ENCODE data around the gene CISD1. TPM values are rescaled to one million over a fixed set of nuclear protein-coding genes. Genes with fewer than 3 reads are reported as not detected.

The CISD1 gene
- total and polyA plus RNA-seq, 10 of the 15 experiments (the other 5 are each of a cell fraction or from before 2014, with no cell fraction given), result 23.0 to 162 (median 58.5) TPM

- peaks cover 5% of the 10 kb centered on the region for H3K79me2 ChIP-seq (ENCODE audit: control insufficient read depth, insufficient read depth, low read length)
- intact Hi-C loops (cut with micrococcal nuclease; ENCODE audit: unreplicated experiment), result no loop called here
- H3K27me3 ChIP-seq (replicated peaks in 1 of 2; ENCODE audit: control insufficient read depth in 2 of 2, insufficient read depth in 2 of 2, low read length in 1 of 2), result peaks cover 0 to 3% of the 10 kb centered on the region in 2 experiments; a peak in 1 of 4 replicates
- no peak overlapping the region for H3K9ac ChIP-seq (ENCODE audit: control insufficient read depth, insufficient read depth, low read length)
- ChIA-PET RAD21 (ENCODE audit: unreplicated experiment) (no interaction called here), SMC1A (ENCODE audit: uncharacterized antibody, unreplicated experiment) (no interaction called here), POLR2A (no interaction called here), CTCF (interaction anchor here (1.0 kb wide), 1 partner anchor 39 kb away, joined by 3 read pairs; no protein-coding TSS in a partner anchor)
- in situ Hi-C loops (cut with MboI), result no loop called here
- H3K36me3 ChIP-seq (ENCODE audit: control insufficient read depth in 2 of 2, insufficient read depth in 2 of 2, low read length in 1 of 2), result no peaks in the 10 kb centered on the region
- no peaks in the 10 kb centered on the region for H4K20me1 ChIP-seq (ENCODE audit: control insufficient read depth, insufficient read depth)
- DNase-seq (ENCODE audit: low read depth, low spot score) (no peak), FAIRE-seq (no peak), ATAC-seq (no peak)
- H2AFZ ChIP-seq (ENCODE audit: control insufficient read depth, low read depth, low read length), result no peak overlapping the region
- H3K4me2 ChIP-seq (ENCODE audit: control insufficient read depth, insufficient read depth), result no peak overlapping the region
- no peak overlapping the region for H3K27ac ChIP-seq (ENCODE audit: control insufficient read depth, insufficient read depth)
- no peaks in the 10 kb centered on the region for H3K9me3 ChIP-seq (replicated peaks; ENCODE audit: control insufficient read depth, insufficient read depth, low read length)
- H3K4me3 ChIP-seq, result no peak overlapping the region
- BruUV-seq (replicated peaks), result no TSS peak
- H3K4me1 ChIP-seq (ENCODE audit: control insufficient read depth, insufficient read depth, low read length), result no peaks in the 10 kb centered on the region
- 80% methylated on average over 1 of the region's 1 CpG for WGBS (ENCODE audit: insufficient coverage, insufficient replicate concordance, low lambda C conversion rate, missing lambda C conversion rate)
- TF ChIP-seq IKZF2 (IDR thresholded peaks at IDR 0.05) (no peak), ZNF207 (IDR thresholded peaks at IDR 0.05; ENCODE audit: borderline replicate concordance) (no peak), RCOR1 (conservative IDR thresholded peaks at IDR 0.05; ENCODE audit: low read depth, low read length) (no peak), TBL1XR1 (IDR thresholded peaks at IDR 0.05; ENCODE audit: low read depth, low read length) (no peak), EED (IDR thresholded peaks at IDR 0.05; ENCODE audit: low read depth) (no peak), MXI1 (IDR thresholded peaks at IDR 0.05; ENCODE audit: low read depth, low read length) (no peak), LARP7 (IDR thresholded peaks at IDR 0.05) (no peak), SREBF1 (IDR thresholded peaks at IDR 0.05; ENCODE audit: low read length) (no peak), SMAD5 (IDR thresholded peaks at IDR 0.05; ENCODE audit: low read depth) (no peak), HSF1 (IDR thresholded peaks at IDR 0.05; ENCODE audit: low read depth, low read length) (no peak), RAD21 (IDR thresholded peaks at IDR 0.05; ENCODE audit: insufficient read depth, low read depth, low read length) (no peak), HDGF (IDR thresholded peaks at IDR 0.05) (no peak), SMAD1 (IDR thresholded peaks at IDR 0.05; ENCODE audit: low read depth, partially characterized antibody) (no peak), WRNIP1 (IDR thresholded peaks at IDR 0.05; ENCODE audit: borderline replicate concordance, low read depth, low read length) (no peak), HDAC2 (IDR thresholded peaks at IDR 0.05) (no peak), RAD51 (IDR thresholded peaks at IDR 0.05) (no peak), FOS (IDR thresholded peaks at IDR 0.05; ENCODE audit: borderline replicate concordance, extremely low read depth, insufficient read length) (no peak)
- TF ChIP-seq, protein P1, sequence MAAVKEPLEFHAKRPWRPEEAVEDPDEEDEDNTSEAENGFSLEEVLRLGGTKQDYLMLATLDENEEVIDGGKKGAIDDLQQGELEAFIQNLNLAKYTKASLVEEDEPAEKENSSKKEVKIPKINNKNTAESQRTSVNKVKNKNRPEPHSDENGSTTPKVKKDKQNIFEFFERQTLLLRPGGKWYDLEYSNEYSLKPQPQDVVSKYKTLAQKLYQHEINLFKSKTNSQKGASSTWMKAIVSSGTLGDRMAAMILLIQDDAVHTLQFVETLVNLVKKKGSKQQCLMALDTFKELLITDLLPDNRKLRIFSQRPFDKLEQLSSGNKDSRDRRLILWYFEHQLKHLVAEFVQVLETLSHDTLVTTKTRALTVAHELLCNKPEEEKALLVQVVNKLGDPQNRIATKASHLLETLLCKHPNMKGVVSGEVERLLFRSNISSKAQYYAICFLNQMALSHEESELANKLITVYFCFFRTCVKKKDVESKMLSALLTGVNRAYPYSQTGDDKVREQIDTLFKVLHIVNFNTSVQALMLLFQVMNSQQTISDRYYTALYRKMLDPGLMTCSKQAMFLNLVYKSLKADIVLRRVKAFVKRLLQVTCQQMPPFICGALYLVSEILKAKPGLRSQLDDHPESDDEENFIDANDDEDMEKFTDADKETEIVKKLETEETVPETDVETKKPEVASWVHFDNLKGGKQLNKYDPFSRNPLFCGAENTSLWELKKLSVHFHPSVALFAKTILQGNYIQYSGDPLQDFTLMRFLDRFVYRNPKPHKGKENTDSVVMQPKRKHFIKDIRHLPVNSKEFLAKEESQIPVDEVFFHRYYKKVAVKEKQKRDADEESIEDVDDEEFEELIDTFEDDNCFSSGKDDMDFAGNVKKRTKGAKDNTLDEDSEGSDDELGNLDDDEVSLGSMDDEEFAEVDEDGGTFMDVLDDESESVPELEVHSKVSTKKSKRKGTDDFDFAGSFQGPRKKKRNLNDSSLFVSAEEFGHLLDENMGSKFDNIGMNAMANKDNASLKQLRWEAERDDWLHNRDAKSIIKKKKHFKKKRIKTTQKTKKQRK (IDR thresholded peaks at IDR 0.05; ENCODE audit: low read depth, low read length), result no peak
- TF ChIP-seq, protein P2, sequence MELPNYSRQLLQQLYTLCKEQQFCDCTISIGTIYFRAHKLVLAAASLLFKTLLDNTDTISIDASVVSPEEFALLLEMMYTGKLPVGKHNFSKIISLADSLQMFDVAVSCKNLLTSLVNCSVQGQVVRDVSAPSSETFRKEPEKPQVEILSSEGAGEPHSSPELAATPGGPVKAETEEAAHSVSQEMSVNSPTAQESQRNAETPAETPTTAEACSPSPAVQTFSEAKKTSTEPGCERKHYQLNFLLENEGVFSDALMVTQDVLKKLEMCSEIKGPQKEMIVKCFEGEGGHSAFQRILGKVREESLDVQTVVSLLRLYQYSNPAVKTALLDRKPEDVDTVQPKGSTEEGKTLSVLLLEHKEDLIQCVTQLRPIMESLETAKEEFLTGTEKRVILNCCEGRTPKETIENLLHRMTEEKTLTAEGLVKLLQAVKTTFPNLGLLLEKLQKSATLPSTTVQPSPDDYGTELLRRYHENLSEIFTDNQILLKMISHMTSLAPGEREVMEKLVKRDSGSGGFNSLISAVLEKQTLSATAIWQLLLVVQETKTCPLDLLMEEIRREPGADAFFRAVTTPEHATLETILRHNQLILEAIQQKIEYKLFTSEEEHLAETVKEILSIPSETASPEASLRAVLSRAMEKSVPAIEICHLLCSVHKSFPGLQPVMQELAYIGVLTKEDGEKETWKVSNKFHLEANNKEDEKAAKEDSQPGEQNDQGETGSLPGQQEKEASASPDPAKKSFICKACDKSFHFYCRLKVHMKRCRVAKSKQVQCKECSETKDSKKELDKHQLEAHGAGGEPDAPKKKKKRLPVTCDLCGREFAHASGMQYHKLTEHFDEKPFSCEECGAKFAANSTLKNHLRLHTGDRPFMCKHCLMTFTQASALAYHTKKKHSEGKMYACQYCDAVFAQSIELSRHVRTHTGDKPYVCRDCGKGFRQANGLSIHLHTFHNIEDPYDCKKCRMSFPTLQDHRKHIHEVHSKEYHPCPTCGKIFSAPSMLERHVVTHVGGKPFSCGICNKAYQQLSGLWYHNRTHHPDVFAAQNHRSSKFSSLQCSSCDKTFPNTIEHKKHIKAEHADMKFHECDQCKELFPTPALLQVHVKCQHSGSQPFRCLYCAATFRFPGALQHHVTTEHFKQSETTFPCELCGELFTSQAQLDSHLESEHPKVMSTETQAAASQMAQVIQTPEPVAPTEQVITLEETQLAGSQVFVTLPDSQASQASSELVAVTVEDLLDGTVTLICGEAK (IDR thresholded peaks at IDR 0.05; ENCODE audit: borderline replicate concordance), result no peak
Observed at GRCh38 chr10:58330431-58330830, 61.5 kb downstream of the CISD1 start.

Data from GM12878 (cell line).